ENCODE data around the gene HOXA6. TPM values are rescaled to one million over a fixed set of nuclear protein-coding genes. Genes with fewer than 3 reads are reported as not detected.

The HOXA6 gene
- total and polyA plus RNA-seq, 2 of the 4 experiments (the other 2 are of a cell fraction): 1.4 to 1.8 TPM

DNA sequence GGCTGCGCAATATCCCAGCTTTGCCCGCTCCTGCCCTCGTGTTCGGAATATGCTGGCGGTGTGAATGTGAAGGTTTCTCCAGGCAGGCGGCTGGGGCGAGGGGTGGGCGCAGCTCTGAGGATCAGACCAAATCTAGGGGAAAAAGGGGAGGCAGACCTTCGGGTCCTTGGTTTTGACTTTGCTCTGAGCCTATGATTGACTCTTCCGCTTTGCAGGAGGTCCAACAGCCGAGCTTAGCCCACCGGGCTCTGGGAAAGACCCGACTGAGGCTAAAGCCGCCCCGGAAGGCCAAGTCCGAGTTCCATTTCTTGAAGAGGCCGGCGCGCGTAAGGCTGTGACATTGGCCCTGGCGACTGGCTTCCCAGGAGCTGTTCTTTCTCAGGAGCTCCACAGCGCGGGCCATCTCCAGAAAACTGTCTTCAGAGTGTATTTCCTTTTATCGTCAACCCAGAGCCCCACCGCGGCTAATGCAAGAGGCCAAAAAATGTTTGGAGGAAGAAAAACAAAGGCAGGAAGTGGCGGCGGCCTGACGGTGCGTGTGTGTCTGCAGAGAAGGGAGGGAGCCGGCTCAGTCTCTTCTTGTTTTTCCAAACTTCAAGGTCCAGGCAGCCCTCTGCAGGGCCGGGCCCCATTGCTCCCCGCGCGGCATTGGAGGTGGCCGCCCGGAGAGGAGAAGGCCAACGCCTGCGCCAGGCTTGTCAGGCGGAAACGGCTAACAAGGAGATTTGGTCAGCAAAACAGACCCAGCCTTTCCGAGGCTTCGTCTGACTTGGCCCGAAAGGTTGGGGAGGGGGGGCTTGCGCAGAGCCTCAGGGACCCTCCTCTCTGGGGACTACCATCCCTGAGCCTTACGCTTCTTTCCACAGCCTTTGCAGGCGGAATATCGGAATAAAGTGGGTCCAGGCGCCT, 41.1 kb upstream of the HOXA6 start (continued):
- TF ChIP-seq MAFK (IDR thresholded peaks at IDR 0.05; ENCODE audit: low read depth, low read length) (no peak), RFX5 (IDR thresholded peaks at IDR 0.05; ENCODE audit: low read depth, low read length) (no peak)

DNA sequence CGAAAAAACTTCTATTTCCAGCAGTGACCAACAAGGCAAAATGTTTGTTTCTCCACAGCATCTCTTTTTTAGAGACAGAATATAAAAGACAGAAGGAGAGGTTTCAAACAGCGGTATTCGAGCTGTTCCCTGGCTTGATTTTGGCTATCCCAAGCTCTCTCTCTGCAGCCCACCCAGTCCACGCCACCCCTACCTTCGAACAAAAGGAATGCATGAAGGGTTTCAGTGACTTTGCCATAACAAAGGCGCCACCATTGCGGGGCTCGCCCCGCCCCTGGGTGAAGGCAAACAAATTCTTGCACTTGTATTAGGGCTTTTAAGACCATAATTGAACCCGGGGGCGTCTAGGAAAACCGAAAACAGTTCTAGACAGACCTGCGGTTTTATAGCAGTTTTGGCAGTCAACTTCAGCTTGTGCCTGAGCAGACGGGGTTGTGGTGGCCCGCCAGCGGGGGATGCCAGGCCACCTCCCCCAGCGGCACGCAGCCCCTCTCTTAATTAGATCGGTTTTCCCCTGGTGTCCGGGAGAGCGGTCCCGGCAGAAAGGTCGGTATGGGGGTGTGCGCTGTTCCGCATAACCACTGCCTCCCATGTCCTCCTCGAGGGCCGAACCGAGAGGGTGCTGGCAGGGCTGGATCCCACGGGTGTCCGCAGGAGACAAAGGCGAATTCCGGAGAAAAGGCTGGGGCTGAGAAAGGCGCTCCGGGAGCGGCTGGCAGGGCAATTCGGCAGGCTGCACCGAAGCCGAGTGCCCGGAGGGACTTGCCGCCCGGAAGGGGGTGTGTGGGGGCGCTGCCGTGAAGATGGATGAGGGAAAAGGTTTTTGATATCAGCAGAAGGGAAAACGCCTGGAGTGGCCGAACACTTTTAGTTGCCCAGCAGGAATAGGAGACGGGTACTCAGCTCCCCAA, 40.2 kb upstream of the HOXA6 start:
- Histone ChIP-seq H2AK9ac (replicated peaks; ENCODE audit: low read depth, low read length, poor library complexity) (no peak overlapping the region), H3K27ac (ENCODE audit: insufficient read depth, low read length) (no peak overlapping the region), H3K27me3 (ENCODE audit: control insufficient read depth, insufficient read depth, low read length) (peaks cover 97% of the 10 kb centered on the region), H3K56ac (ENCODE audit: extremely low read depth, insufficient read depth, low read length) (no peak overlapping the region), H3K4ac (ENCODE audit: low read depth, low read length) (no peak overlapping the region), H3K18ac (ENCODE audit: low read depth, low read length) (no peak overlapping the region), H2BK15ac (ENCODE audit: low read depth, low read length) (no peak overlapping the region), H4K91ac (ENCODE audit: insufficient read depth, low read depth, low read length) (no peak overlapping the region), H2BK5ac (ENCODE audit: low read depth, low read length, poor library complexity, severe bottlenecking) (no peak overlapping the region), H4K20me1 (ENCODE audit: insufficient read depth, low read length) (peaks cover 17% of the 10 kb centered on the region; the same call in 1 of the 2 replicates), H3K79me1 (ENCODE audit: low read depth in 1 of 2, low read length in 2 of 2) (no peaks in the 10 kb centered on the region), H3K9me3 (ENCODE audit: control insufficient read depth, insufficient read depth, low read length) (peaks cover 19% of the 10 kb centered on the region; the same call in 1 of the 2 replicates), H3K9ac (ENCODE audit: low read depth, low read length) (no peak overlapping the region), H3K23ac (ENCODE audit: low read depth, low read length) (0 out of 2 replicates have a peak overlapping the region, but pooled peaks have one; percentile 11), H2AK5ac (ENCODE audit: low read depth, low read length) (no peak overlapping the region), H4K8ac (ENCODE audit: low read depth in 2 of 2, low read length in 2 of 2) (no peak overlapping the region), H3K4me2 (ENCODE audit: low read depth, low read length) (no peak overlapping the region), H2AFZ (replicated peaks; ENCODE audit: low read length, poor library complexity) (peak overlapping the region; percentile 71), H3K4me3 (ENCODE audit: insufficient read depth, low read depth, low read length) (no peak overlapping the region), H2BK20ac (ENCODE audit: low read depth, low read length) (no peak overlapping the region), H2BK120ac (ENCODE audit: low read depth, low read length) (no peak overlapping the region), H3K4me1 (ENCODE audit: control insufficient read depth, insufficient read depth, low read length) (peaks cover 3% of the 10 kb centered on the region; the same call in 1 of the 2 replicates), H4K5ac (ENCODE audit: low read depth, low read length) (no peak overlapping the region), H3K14ac (replicated peaks; ENCODE audit: low read depth, low read length) (no peak overlapping the region), H3K9me1 (ENCODE audit: insufficient read depth, low read length) (no peaks in the 10 kb centered on the region), H3K36me3 (ENCODE audit: control insufficient read depth, insufficient read depth, low read length) (no peaks in the 10 kb centered on the region)
- POLR2A ChIA-PET (ENCODE audit: unreplicated experiment): no interaction called here
- in situ Hi-C loops (cut with MboI; ENCODE audit: low sequenced_read_pairs): no loop called here
- intact Hi-C loops (cut with micrococcal nuclease): no loop called here
- dilution Hi-C loops (cut with HindIII; ENCODE audit: low sequenced_read_pairs, unreplicated experiment): no loop called here
- no TSS peak for BruUV-seq (replicated peaks)
- ATAC-seq (ENCODE audit: low read depth): no peak
- CTCF ChIA-PET: interaction anchor here (1.7 kb wide), 1 partner anchor 8 kb away, joined by 10 read pairs; no protein-coding TSS in a partner anchor
- WGBS, 2 experiments (ENCODE audit: extremely low coverage in 2 of 2, insufficient read length in 1 of 2): 10% methylated on average over 13 of the region's 46 CpGs; no CpG with 5 or more reads in 1 of the 2 experiments
- DNase-seq: no peak
- TF ChIP-seq SMC3 (IDR thresholded peaks at IDR 0.05; ENCODE audit: low read depth, low read length) (no peak), BHLHE40 (IDR thresholded peaks at IDR 0.05; ENCODE audit: low read depth, low read length) (no peak), CHD1 (IDR thresholded peaks at IDR 0.05; ENCODE audit: low read depth, low read length) (no peak), MAZ (IDR thresholded peaks at IDR 0.05; ENCODE audit: borderline replicate concordance, low read depth, low read length) (no peak), RAD21 (IDR thresholded peaks at IDR 0.05; ENCODE audit: low read length) (no peak), NFE2L2 (IDR thresholded peaks at IDR 0.05; ENCODE audit: low read depth, low read length) (no peak), MXI1 (IDR thresholded peaks at IDR 0.05; ENCODE audit: borderline replicate concordance, low read depth, low read length) (no peak), RCOR1 (IDR thresholded peaks at IDR 0.05; ENCODE audit: insufficient replicate concordance, low read length) (no peak)
- TF ChIP-seq, protein P1, sequence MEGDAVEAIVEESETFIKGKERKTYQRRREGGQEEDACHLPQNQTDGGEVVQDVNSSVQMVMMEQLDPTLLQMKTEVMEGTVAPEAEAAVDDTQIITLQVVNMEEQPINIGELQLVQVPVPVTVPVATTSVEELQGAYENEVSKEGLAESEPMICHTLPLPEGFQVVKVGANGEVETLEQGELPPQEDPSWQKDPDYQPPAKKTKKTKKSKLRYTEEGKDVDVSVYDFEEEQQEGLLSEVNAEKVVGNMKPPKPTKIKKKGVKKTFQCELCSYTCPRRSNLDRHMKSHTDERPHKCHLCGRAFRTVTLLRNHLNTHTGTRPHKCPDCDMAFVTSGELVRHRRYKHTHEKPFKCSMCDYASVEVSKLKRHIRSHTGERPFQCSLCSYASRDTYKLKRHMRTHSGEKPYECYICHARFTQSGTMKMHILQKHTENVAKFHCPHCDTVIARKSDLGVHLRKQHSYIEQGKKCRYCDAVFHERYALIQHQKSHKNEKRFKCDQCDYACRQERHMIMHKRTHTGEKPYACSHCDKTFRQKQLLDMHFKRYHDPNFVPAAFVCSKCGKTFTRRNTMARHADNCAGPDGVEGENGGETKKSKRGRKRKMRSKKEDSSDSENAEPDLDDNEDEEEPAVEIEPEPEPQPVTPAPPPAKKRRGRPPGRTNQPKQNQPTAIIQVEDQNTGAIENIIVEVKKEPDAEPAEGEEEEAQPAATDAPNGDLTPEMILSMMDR (conservative IDR thresholded peaks at IDR 0.05; ENCODE audit: low read depth, low read length): no peak
